Activated CD4-positive, alpha-beta T cell treated with anti-CD3 and anti-CD28 coated beads, Interleukin-2, amount 50 U/mL, for 48 hours (primary cell): ENCODE results near the gene TBCD.

Experiments
- DNase-seq, 2 experiments: peaks; one replicate each; pipeline ENCODE4 v3.0.0-alpha.2; 2020

Gene TBCD

DNA sequence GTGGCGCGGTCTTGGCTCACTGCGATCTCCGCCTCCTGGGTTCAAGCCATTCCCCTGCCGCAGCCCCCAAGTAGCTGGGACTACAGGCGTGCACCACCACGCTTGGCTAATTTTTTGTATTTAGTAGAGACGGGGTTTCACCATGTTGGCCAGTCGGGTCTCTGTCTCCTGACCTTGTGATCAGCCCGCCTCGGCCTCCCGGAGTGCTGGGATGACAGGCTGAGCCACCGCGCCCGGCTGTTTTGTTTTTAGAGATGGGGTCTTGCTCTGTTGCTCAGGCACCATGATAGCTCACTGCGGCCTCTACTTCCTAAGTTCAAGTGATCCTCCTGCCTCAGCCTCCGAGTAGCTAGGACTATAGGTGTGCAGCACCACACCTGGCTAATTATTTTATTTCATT, 60.7 kb downstream of the TBCD start:
- no peak for DNase-seq

- no peak for DNase-seq
Measured at GRCh38 chr17:82813299-82814051, 61.6 kb downstream of the TBCD start.

DNA sequence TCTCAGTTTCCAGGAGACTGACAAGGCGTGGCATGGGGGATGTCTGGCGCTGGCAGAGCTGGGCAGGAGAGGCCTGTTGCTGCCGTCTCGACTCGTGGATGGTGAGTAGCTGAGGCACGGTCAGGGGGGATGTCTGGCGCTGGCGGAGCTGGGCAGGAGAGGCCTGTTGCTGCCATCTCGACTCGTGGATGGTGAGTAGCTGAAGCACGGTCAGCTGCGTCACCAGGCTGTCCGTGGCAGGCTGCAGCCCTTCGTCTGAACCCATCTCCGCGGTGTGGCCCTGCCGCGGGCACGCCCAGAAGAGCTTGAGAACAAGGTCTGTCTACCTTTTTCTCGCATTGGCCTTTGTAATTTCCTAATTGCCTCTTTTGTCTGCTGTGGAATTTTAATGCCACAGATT, 63.0 kb downstream of the TBCD start:
- no peak for DNase-seq

- DNase-seq, result no peak
Measured at GRCh38 chr17:82815354-82815753, 63.5 kb downstream of the TBCD start.

DNA sequence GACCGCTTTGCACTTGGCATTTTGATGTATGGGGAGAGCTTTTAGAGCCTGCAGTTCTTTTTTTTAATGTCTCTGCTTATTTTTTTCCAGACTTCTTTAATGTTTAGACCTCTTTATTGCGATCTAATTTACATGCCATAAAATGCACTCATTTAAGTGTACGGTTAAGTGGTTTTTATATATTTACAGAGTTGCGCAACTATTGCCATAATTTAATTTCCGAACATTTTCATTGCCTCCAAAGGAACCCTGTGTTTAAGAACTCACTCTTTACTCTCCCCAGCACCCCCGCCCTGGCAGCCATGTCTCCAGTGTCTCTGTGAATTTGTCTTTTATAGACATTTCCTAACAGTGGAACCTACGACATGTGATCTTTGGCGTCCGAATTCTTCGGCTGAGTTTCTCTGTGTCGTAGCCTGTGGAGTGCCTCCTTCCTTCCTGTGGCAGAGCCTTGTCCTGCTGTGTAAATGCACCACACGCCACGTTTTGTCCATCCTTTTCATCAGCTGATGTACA, 64.0 kb downstream of the TBCD start:
- DNase-seq, result no peak

DNA sequence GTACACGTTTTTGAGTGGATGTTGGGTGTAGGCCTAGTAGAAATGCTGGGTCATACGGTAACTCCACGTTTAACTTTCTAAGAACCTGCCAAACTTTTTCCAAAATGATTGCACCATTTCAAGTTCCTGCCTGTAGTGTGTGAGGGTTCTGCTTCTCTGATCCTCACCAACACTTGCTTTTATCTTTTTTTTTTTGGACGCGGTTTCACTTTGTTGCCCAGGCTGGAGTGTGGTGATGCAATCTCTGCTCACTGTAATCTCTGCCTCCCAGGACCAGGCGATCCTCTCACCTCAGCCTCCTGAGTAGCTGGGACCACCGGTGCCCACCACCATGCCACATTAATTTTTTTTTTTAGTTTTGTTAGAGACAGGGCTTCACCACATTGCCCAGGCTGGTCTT, 64.5 kb downstream of the TBCD start:
- no peak for DNase-seq

DNA sequence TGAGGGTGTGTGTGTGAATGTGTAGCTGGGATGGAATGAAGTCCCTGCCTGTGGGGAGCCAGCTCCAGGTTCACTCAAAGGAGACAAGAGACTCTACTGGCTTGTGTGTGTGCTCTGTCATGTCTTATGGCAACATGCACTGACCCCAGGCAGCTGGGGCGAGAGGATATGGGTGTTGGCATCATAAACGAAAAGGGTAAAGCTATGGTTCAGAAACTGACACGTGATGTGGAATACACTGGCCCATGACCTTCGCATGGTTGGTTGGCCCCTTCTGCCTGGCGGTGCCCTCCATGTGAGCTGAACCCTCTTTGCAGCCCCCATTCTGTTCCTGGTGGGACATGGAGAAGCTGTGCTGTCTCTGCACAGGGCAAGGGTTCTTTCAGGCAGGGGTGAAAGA, 66.1 kb downstream of the TBCD start:
- DNase-seq, result no peak

DNA sequence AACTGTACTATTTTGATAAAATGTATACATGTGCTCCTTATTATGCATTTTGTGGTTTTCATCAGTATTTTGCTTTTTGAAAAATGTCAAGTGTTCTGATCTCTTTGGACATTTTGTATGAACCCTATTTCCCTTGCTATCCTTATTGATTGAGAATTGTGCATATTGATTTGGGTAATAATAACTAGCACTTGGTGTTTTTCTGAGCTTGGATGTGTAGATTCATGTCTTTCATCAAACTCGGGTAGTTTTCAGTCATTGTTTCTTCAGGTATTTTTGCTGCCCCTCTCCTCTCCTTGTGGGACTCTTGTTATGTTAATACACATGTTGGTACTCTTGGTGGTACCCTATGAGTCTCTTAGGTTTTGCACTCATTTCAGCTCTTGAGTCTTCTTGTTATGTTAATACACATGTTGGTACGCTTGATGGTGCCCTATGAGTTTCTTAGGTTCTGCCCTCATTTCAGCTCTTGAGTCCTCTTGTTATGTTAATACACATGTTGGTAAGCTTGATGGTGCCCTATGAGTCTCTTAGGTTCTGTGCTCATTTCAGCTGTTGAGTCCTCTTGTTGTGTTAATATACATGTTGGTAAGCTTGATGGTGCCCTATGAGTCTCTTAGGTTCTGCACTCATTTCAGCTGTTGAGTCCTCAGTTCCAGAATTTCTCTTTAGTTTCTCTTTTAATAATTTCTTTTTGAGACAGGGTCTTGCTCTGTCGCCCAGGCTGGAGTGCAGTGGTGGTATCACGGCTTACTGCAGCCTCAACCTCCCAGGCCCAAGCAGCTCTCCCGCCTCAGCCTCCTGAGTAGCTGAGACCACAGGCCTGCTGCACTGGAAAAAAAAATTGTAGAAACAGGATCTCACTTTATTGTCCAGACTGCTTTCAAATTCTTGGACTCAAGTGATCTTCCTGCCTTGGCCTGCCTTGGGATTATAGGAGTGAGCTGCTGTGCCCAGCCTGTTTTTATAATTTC, 68.7 kb downstream of the TBCD start:
- no peak for DNase-seq

- no peak for DNase-seq
Measured at GRCh38 chr17:82821554-82821953, 69.7 kb downstream of the TBCD start.

- no peak for DNase-seq
Measured at GRCh38 chr17:82822281-82822680, 70.4 kb downstream of the TBCD start.

DNA sequence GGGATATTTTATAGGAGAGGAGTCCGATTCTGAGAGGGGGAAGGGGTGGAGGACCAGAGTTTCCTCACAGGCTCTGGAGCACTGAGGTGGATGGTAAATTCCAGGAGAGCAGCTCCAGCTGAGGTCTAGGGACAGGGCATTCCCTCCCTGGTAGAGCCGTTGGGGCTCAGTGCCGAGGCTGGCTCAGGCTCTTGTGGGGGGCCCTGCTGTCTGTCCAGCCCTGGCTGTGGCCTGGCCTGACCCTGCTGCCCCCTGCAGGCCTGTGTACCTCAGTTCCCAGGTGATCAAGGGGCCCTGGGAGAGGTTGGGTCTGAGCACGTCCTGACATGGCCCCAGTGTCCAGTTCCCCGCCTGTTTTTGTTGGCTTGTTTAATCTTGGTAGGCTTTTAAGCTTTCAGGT, 71.1 kb downstream of the TBCD start:
- no peak for DNase-seq

DNA sequence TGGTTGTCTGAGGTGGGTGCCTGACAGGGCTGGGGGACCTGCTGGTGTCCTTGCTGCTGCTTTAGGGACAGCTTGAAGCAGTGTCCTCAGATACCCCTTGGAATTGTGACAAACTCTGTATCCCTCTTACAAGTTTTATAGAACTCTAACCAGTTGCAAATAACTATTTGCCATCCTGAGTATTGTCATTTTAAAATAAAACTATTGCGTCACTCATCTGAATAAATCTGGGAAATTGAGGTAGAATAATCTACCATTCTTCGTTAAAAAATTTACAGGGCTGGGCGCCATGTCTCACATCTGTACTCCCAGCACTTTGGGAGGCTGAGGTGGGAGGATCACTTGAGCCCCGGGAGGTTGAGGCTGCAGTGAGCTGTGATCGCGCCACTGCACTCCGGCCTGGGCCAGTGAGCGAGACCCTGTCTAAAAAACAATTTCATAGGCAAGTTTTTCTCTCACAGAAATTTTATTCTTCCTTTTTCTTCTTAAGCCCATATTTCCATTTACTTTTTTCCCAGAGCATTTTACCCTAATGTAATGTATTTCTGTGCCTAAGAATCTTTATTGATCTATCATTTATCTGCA, 73.8 kb downstream of the TBCD start:
- no peak for DNase-seq

DNA sequence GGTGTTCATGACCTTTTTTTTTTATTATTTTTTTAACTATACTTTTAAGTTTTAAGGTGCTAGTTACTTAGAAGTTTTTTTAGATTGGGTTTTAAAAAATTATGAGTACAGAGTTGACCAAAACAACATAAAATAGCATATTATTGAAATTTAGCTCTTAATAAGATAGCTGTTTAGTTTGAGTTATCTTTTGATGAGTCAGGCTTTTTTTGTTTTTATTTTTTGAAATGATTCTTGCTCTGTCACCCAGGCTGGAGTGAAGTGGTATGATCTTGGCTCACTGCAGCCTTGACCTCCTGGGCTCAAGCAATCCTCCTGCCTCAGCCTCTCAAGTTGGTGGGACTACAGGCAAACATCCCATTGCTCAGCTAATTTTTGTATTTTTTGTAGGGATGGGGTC, 74.3 kb downstream of the TBCD start:
- DNase-seq, result no peak

DNA sequence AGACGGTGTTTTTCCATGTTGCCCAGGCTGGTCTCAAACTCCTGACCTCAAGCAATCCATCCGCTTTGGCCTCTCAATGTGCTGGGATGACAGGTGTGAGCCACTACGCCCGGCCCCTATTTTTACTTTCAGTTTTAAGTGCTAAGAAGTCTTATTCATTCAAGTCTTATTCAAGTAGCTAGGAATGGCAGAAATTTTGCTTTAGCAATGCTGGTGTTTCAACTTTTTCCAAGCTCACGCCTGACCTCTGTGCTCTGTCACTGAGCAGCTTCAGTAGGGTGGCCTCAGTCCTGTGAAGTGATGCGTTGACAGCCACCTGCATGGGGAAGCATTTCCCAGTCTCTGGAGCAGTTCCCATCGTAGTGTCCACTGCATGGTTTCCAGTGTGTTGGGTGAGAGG, 75.1 kb downstream of the TBCD start:
- DNase-seq, result no peak

GRCh38 chr17:82828875-82829487, 77.1 kb downstream of the TBCD start:
- no peak for DNase-seq

GRCh38 chr17:82830249-82830661, 78.4 kb downstream of the TBCD start:
- no peak for DNase-seq

DNA sequence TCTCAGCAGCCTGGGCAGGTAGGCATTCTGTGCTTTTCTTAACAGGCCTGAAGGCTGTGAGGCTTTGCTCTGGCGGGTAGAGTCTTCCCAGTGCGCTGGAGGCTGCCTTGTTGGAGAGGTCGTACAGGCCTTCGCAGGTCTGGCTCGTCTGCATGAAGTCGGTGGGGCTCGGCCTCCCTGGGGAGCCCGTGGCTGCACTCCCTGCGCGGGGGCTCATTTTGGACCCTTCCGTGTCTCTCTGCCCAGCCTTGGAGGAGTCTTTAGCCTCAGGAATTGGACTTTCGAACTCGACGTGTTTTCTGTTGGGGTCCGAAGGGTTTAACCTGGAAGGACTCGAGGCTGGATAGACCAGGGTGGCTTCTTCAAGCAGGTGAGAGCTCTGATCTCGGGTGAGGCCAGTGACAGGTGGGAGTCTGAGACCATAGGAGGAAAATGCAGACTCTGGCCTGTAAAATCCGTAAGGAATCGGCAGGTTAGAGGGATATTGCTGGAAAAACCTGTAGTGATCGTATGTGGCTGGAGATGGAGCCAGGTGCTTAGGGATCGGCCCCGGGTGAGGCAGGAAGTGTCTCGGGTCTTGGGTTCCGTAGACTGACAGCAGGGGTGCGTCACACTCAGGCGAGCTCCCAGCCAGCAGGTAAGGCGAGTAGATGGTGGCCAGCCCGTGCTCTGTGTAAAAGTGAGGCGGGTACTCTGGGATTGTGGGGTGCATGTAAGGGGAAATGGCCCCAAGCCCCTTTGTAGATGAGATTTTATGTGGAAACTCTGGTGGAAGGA, 79.4 kb downstream of the TBCD start:
- DNase-seq, result no peak

- DNase-seq, result no peak
Measured at GRCh38 chr17:82831818-82832200, 79.9 kb downstream of the TBCD start.

- no peak for DNase-seq
Measured at GRCh38 chr17:82832411-82832810, 80.5 kb downstream of the TBCD start.

- DNase-seq, result no peak
Measured at GRCh38 chr17:82832881-82833475, 81.1 kb downstream of the TBCD start.

DNA sequence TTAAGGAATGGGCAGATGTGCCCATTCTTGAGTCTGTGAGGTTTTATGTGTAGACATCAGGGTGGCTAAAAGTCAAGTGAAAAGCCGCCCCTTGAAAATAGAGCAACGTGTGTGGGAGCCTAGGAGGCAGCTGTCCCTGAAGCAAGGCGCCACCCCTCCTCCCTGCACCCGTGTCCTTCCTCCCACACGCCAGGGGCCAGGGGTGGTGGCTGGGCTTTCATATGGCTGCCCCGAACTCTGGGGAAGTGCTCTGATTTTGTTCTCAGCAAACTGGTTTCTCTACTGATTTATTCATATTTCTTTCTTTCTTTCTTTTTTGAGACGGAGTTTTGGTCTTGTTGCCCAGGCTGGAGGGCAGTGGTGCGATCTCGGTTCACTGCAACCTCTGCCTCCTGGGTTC, 83.3 kb downstream of the TBCD start:
- no peak for DNase-seq
